GM23248 (cell line): ENCODE results near the gene JARID2. TPM values are rescaled to one million over a fixed set of nuclear protein-coding genes. Genes with fewer than 3 reads are reported as not detected.

ENCODE experiments used
- DNase-seq: peaks from one replicate; pipeline ENCODE4 v3.0.0-alpha.2; 2015
- H2AFZ ChIP-seq: fragments of 200-600 bp; sonication (generic); 2 replicates; pipeline ENCODE4 v1.6.1; 2016; ENCODE audit warnings: antibody characterized with exemption
- H3F3A ChIP-seq: fragments of 200-600 bp; sonication (generic); 2 replicates; pipeline ENCODE4 v1.6.1; 2016; ENCODE audit warnings: mild to moderate bottlenecking, antibody characterized with exemption, mixed run types; ENCODE audit not compliant: insufficient read depth
- H3K27ac ChIP-seq: fragments of 200-600 bp; sonication (generic); 2 replicates; pipeline ENCODE4 v1.5.1; 2016; ENCODE audit warnings: mild to moderate bottlenecking
- H3K27me3 ChIP-seq: fragments of 200-600 bp; sonication (generic); replicated peaks from 2 replicates; pipeline ENCODE4 v1.6.1; 2016; ENCODE audit warnings: mild to moderate bottlenecking; ENCODE audit not compliant: insufficient read depth
- H3K36me3 ChIP-seq: fragments of 200-600 bp; sonication (generic); 2 replicates; pipeline ENCODE4 v1.6.1; 2016; ENCODE audit warnings: low read depth, mild to moderate bottlenecking
- H3K4me1 ChIP-seq: fragments of 200-600 bp; sonication (generic); 2 replicates; pipeline ENCODE4 v1.6.1; 2016; ENCODE audit warnings: mild to moderate bottlenecking; ENCODE audit not compliant: insufficient read depth
- H3K4me2 ChIP-seq: fragments of 200-600 bp; sonication (generic); one replicate; pipeline ENCODE4 v1.6.1; 2016; ENCODE audit warnings: mild to moderate bottlenecking; ENCODE audit not compliant: unreplicated experiment
- H3K4me3 ChIP-seq: fragments of 200-600 bp; sonication (generic); 2 replicates; pipeline ENCODE4 v1.5.1; 2016; ENCODE audit warnings: mild to moderate bottlenecking
- H3K79me2 ChIP-seq: fragments of 200-600 bp; sonication (generic); 2 replicates; pipeline ENCODE4 v1.6.1; 2016; ENCODE audit warnings: mild to moderate bottlenecking; ENCODE audit not compliant: insufficient read depth
- H3K9ac ChIP-seq: fragments of 200-600 bp; sonication (generic); 2 replicates; pipeline ENCODE4 v1.6.1; 2016; ENCODE audit warnings: mild to moderate bottlenecking
- H3K9me2 ChIP-seq: fragments of 200-600 bp; sonication (generic); 2 replicates; pipeline ENCODE4 v1.6.1; 2016; ENCODE audit warnings: mixed run types, mild to moderate bottlenecking, moderate library complexity; ENCODE audit not compliant: insufficient read depth
- H3K9me3 ChIP-seq: fragments of 200-600 bp; sonication (generic); one replicate; pipeline ENCODE4 v1.6.1; 2017; ENCODE audit warnings: low read depth
- H4K20me1 ChIP-seq: fragments of 200-600 bp; sonication (generic); 2 replicates; pipeline ENCODE4 v1.6.0; 2016; ENCODE audit not compliant: insufficient read depth
- EZH2 ChIP-seq: fragments of 200-600 bp; sonication (generic); IDR thresholded peaks from 2 replicates; pipeline ENCODE4 v1.6.1; 2018; ENCODE audit warnings: antibody characterized with exemption, mild to moderate bottlenecking; ENCODE audit not compliant: insufficient read depth, poor library complexity, severe bottlenecking
- EZH2phosphoT487 ChIP-seq: fragments of 200-600 bp; sonication (generic); IDR thresholded peaks from 2 replicates; pipeline ENCODE4 v1.6.1; 2018; ENCODE audit warnings: antibody characterized with exemption, moderate library complexity, mild to moderate bottlenecking, low read depth; ENCODE audit not compliant: insufficient read depth
- WGBS, 2 experiments: methylation state at CpG; one replicate each; pipeline ENCODE4 v1.1.6; 2015 to 2017; ENCODE audit warnings: low lambda C conversion rate in 2 of 2, low coverage in 1 of 2; ENCODE audit errors: missing lambda C conversion rate in 2 of 2; 5-methylcytosine and 5-hydroxymethylcytosine counted together
- in situ Hi-C: fragments of 300-500 bp; cut with MboI; formaldehyde crosslinking; loops from 2 replicates; pipeline ENCODE4 v1.15.0; 2020
- polyA plus RNA-seq: library from polyadenylated mRNA; unstranded; fragments of >200 nt; fragmentation: Nextera tagmentation; extraction: Ambion mirVana; gene quantifications from 2 replicates; pipeline ENCODE4 v1.2.1, GENCODE V29; 2016
- total RNA-seq: library from RNA; depleted of rRNA; stranded (reverse); fragments of >200 nt; shearing (Covaris generic); gene quantifications from 2 replicates; pipeline ENCODE4 v1.2.3, GENCODE V29; 2014

JARID2 gene
- total and polyA plus RNA-seq, 2 experiments from 2014 or later, result 3.9 to 9.3 TPM

DNA sequence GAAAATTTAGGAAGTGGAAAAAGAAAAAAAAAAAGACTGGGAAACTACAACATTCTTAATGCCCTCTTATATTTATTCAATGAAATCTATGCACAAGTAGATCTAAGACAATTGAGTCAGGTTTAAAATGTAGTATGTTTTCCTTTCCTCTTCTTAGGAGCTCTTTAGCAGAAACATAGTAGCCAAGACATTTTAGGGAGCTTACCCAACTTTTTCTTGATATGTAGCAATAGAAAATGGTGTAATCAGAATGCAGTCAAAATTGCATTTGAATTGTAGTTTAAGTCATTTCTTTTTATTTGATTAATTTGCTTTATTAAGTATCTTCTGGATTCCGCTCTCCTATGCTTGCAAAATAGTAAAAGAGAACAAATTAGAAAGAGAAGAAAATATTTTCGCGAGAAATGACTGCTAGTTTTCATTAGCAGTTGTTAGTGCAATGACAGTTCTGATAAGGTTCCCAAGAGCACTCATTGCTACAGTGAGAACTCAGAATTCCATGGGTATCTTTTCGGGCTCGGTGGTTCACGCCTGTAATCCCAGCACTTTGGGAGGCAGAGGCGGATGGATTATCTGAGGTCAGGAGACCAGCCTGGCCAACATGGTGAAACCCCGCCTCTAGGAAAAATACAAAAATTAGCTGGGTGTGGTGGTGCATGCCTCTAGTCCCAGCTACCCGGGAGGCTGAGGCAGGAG lies 52.2 kb downstream of the JARID2 start:
- Histone ChIP-seq H3F3A (peaks cover 26% of the 10 kb centered on the region; the same call in 1 of the 2 replicates), H3K27me3 (no peaks in the 10 kb centered on the region), H4K20me1 (no peaks in the 10 kb centered on the region; the same call in 1 of the 2 replicates), H3K79me2 (peaks cover 100% of the 10 kb centered on the region), H3K4me1 (peaks cover 40% of the 10 kb centered on the region), H3K9ac (no peak overlapping the region), H3K27ac (no peak overlapping the region), H3K9me3 (no peaks in the 10 kb centered on the region), H3K9me2 (no peaks in the 10 kb centered on the region), H3K36me3 (no peaks in the 10 kb centered on the region), H3K4me2 (no peak overlapping the region), H2AFZ (no peak overlapping the region), H3K4me3 (no peak overlapping the region)
- TF ChIP-seq EZH2, result no peak
- TF ChIP-seq EZH2phosphoT487, result no peak
- peak; percentile 45 for DNase-seq
- in situ Hi-C loops, result no loop called here
- 93% methylated on average over 9 of the region's 9 CpGs for WGBS, 2 experiments

DNA sequence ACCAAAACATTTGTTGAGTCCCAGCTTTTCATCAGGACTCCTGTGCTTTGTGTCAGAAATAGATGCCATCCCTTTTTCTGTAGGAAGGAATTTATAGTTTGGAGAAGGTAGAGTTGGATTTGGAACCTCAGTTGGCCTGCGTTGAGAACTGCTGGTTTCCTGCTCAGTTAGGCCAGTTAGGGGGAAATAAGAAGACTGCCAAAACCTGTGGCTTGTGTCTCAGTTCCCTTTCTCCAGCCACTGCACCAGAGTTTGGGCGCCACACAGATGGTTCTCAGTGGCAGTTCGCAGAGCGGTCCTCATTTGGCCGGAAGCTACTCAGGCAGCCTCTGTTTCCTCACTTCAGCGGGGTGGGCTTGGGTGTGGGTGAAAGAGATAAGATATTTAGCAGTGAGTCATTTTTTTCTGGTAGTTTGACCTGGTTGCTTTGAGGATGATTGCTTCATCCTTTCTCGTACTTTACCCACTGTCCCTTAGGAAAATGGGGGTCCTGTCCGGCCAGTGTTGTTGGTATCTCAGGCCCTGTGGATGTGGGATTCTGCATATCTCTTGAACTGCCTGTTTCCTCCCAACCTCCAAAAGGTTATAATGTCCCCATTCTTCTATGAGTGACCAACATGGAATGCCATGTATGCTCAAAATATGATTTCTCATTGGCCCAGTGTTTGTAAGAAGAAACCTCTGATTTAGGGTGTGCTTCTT lies 53.7 kb downstream of the JARID2 start:
- no peak overlapping the region for H3K9ac ChIP-seq
- no peaks in the 10 kb centered on the region for H3K9me2 ChIP-seq
- H3K27ac ChIP-seq, result peak overlapping the region; percentile 22
- in situ Hi-C loops, result no loop called here
- peak overlapping the region; percentile 43 for H3K4me2 ChIP-seq
- no peaks in the 10 kb centered on the region for H3K27me3 ChIP-seq
- peaks cover 26% of the 10 kb centered on the region; the same call in 1 of the 2 replicates for H3F3A ChIP-seq
- peak; percentile 48 for DNase-seq
- H3K9me3 ChIP-seq, result no peaks in the 10 kb centered on the region
- H3K79me2 ChIP-seq, result peaks cover 99% of the 10 kb centered on the region
- no peak overlapping the region for H2AFZ ChIP-seq
- TF ChIP-seq EZH2phosphoT487, result no peak
- H3K4me3 ChIP-seq, result no peak overlapping the region
- no peaks in the 10 kb centered on the region; the same call in 1 of the 2 replicates for H4K20me1 ChIP-seq
- WGBS, 2 experiments, result 95 to 98% methylated on average over 8 of the region's 8 CpGs
- H3K4me1 ChIP-seq, result peaks cover 40% of the 10 kb centered on the region
- no peaks in the 10 kb centered on the region for H3K36me3 ChIP-seq

DNA sequence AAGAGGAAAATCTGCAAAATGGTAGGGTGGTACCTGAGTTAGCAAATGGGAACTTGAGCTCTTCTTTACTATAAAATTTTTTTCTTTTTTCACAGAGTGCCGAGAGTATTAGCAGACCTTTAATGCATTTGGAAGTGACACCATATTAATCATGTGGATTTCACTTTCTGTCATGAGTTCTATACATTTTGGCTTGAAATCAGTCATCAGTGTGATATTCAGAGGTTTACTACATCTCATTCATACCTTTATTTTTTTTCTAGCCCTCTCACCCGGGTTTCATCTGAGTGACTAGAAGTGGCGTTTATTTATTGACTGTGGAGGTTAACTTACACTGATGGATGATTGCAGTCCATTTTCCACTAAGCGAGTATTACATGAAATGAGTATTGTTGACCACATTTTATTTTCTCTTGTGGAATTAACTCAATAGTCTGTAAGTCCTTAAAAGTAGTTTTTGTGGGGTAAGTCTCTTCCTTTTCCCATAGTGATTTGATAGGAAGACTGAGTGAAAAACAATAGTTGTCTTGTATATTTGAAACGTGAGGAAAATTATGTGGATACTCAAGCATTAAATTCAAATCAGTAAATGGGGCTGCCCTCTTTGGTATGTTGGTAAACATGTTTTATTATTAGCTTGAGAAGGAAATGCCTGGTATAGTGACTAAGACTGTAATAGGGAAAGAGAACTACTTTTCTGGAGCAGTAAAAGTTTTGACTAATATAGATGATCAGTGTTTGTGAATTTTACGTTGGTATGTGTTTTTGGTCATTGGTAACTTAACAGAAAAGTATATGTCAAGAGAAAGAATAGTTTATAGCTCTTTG lies 55.5 kb downstream of the JARID2 start:
- in situ Hi-C loops, result no loop called here
- H3K36me3 ChIP-seq, result no peaks in the 10 kb centered on the region
- H3K4me1 ChIP-seq, result peaks cover 47% of the 10 kb centered on the region
- no peak overlapping the region for H2AFZ ChIP-seq
- H3K9me3 ChIP-seq, result no peaks in the 10 kb centered on the region
- no peak overlapping the region for H3K9ac ChIP-seq
- DNase-seq, result no peak
- no peak overlapping the region for H3K4me3 ChIP-seq
- H3K4me2 ChIP-seq, result no peak overlapping the region
- WGBS, 2 experiments, result 89 to 91% methylated on average over 6 of the region's 6 CpGs
- H3K27me3 ChIP-seq, result no peaks in the 10 kb centered on the region
- H3K9me2 ChIP-seq, result no peaks in the 10 kb centered on the region
- no peaks in the 10 kb centered on the region; the same call in 1 of the 2 replicates for H4K20me1 ChIP-seq
- H3F3A ChIP-seq, result peaks cover 33% of the 10 kb centered on the region; the same call in 1 of the 2 replicates
- TF ChIP-seq EZH2, result no peak
- TF ChIP-seq EZH2phosphoT487, result no peak
- no peak overlapping the region for H3K27ac ChIP-seq
- peaks cover 99% of the 10 kb centered on the region for H3K79me2 ChIP-seq

DNA sequence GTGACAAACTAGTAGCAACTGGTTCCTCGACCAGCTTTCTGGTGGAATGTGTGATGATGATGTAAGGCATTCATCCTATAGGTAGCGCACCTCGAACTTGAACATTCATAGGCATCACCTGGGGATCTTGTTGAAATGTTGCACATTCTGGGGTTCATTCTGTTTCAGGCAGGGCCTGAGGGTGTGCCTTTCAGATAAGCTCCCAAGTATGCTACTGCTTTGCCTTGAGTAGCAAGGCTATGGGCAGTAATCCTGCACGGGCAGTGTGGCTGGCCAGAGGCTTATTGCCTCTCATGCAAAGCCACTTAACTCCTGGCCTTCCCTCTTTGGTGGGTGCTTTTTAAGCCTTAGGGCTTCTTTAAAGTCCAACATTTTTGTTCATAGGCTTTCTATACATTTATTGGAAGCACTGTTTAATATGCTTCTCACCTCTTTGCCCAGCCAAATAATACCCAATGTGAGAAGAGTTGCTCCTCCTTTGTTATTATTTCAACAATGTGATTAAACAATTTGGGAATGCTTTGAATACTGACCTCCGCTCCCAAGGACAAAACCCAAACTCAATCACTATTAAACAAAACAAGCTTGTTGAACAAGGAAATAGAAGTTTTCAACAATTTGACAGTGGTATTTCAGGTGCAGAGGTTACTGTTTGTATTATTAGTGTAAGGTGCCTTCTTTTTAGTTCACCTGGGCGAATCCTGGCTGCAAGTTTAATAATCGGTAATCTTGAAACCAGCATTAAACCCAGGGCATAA lies 57.5 kb downstream of the JARID2 start:
- Histone ChIP-seq H4K20me1 (peaks cover 7% of the 10 kb centered on the region; the same call in 1 of the 2 replicates), H3K27ac (no peak overlapping the region), H2AFZ (no peak overlapping the region), H3K9me2 (no peaks in the 10 kb centered on the region), H3K79me2 (peaks cover 99% of the 10 kb centered on the region), H3K27me3 (no peaks in the 10 kb centered on the region), H3K9me3 (no peaks in the 10 kb centered on the region), H3F3A (peaks cover 38% of the 10 kb centered on the region), H3K36me3 (no peaks in the 10 kb centered on the region), H3K4me2 (no peak overlapping the region), H3K4me3 (no peak overlapping the region), H3K9ac (no peak overlapping the region), H3K4me1 (peaks cover 53% of the 10 kb centered on the region)
- no peak for DNase-seq
- 97 to 99% methylated on average over 7 of the region's 7 CpGs for WGBS, 2 experiments
- in situ Hi-C loops, result no loop called here
- TF ChIP-seq EZH2, result no peak
